Stomach (tissue), 9 donors: ENCODE measurements around the gene RASSF6. TPM values are rescaled to one million over a fixed set of nuclear protein-coding genes. Genes with fewer than 3 reads are reported as not detected.

Experiments used
- DNase-seq, 2 donors: peaks; one replicate each; pipeline versions ENCODE4 v3.0.0 to v3.0.0-alpha.2; 2013 to 2019
- H3K27ac ChIP-seq, 5 donors: fragments of 200-600 bp in 4 of 5; sonication (generic) in 4 of 5; one replicate each; pipeline ENCODE4 v1.5.1; 2013 to 2019; ENCODE audit warnings: mild to moderate bottlenecking in 1 of 5, moderate library complexity in 1 of 5
- H3K27me3 ChIP-seq, 3 donors: fragments of 200-600 bp; sonication (generic); one replicate each; pipeline ENCODE4 v1.5.1; 2017 to 2019; ENCODE audit warnings: mixed run types in 1 of 3
- H3K36me3 ChIP-seq, 4 donors: fragments of 200-600 bp; sonication (generic); 1 replicate in 3 of 4; 2 replicates in 1 of 4; pipeline ENCODE4 v1.5.1; 2016 to 2019
- H3K4me1 ChIP-seq, 4 donors: fragments of 200-600 bp; sonication (generic); one replicate each; pipeline ENCODE4 v1.5.1; 2016 to 2019
- H3K4me3 ChIP-seq, 4 donors: fragments of 200-600 bp; sonication (generic) in 3 of 4; one replicate each; pipeline ENCODE4 v1.5.1; 2016 to 2019; ENCODE audit warnings: mild to moderate bottlenecking in 1 of 4
- H3K9me3 ChIP-seq, 4 donors: fragments of 200-600 bp; sonication (generic); one replicate each; pipeline ENCODE4 v1.5.1; 2016 to 2019
- CTCF ChIP-seq, 7 experiments: fragments of 450-650 bp in 4 of 7; fragments of 200-600 bp in 3 of 7; sonication (generic) in 3 of 7; IDR thresholded peaks; one replicate each; pipeline ENCODE4 v1.5.1; 2016 to 2019; ENCODE audit warnings: antibody characterized with exemption in 7 of 7, control low read depth in 2 of 7, mild to moderate bottlenecking in 1 of 7
- EP300 ChIP-seq: sonication (generic); formaldehyde crosslinking; IDR thresholded peaks from one replicate; pipeline ENCODE4 v1.6.1; 2017; ENCODE audit warnings: antibody characterized with exemption
- POLR2A ChIP-seq, 4 donors: fragments of 450-650 bp; IDR thresholded peaks; one replicate each; pipeline ENCODE4 v1.6.1; 2016; ENCODE audit warnings: antibody characterized with exemption in 4 of 4, control low read depth in 2 of 4, mild to moderate bottlenecking in 1 of 4, moderate library complexity in 1 of 4
- POLR2AphosphoS5 ChIP-seq, 3 donors: sonication (generic); formaldehyde crosslinking; IDR thresholded peaks; one replicate each; pipeline ENCODE4 v1.6.1; 2016; ENCODE audit warnings: antibody characterized with exemption in 3 of 3
- WGBS, 5 donors: extraction: QIAGEN DNeasy Blood & Tissue Kit in 3 of 5; methylation state at CpG; one replicate each; pipeline versions ENCODE4 v1.1.5 to v1.1.7; 2013 to 2018; 5-methylcytosine and 5-hydroxymethylcytosine counted together
- intact Hi-C: fragments of 100-400 bp; cut with DNase I; formaldehyde crosslinking; loops from one replicate; pipeline ENCODE4 v1.15.1; 2023; ENCODE audit warnings: low total_unique reads
- polyA plus RNA-seq, 3 donors: library from polyadenylated mRNA; stranded (reverse); fragments of 200-250 nt; gene quantifications; one replicate each; pipeline ENCODE4 v1.2.3, GENCODE V29; 2013
- total RNA-seq, 5 donors: library from RNA; depleted of rRNA; stranded (reverse); fragments of >200 nt; gene quantifications; one replicate each; pipeline versions ENCODE4 v1.1.0 to v1.2.3, GENCODE V29; 2014 to 2016
- donor health status: healthy with polysubstance abuse.
- donor health status: Bipolar disorder and iron deficiency.
- donor health status: healthy.

The RASSF6 gene
- total and polyA plus RNA-seq, 8 donors = 5.0 to 51.8 (median 13.5) TPM

DNA sequence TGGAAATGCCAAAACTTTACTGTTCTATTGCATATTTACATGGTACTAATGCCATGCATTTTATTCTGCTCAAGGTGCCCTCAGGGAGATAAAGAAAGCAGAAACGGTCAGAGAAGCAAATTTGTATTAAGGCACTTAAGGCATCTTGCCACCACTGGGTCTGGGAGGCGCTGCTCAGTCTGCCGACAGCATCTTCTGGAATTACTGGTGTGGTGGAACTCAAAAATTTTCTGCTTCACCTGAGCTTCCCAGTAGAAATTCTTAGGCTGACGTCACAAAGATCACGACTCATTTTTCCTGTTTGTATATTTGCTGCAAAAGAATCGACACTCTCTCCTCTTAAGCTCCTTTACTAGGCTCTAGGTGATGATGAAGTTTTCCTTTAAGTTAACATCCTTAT is 3.0 kb downstream of the RASSF6 start:
- Histone ChIP-seq H3K36me3 (no peaks in the 10 kb centered on the region), H3K27me3 (peaks cover 0 to 8% (median 0%) of the 10 kb centered on the region in 3 donors), H3K4me1 (peaks cover 4 to 25% (median 23%) of the 10 kb centered on the region in 4 donors), H3K4me3 (peak overlapping the region in 2 of 4 donors; percentile 44 to 56), H3K9me3 (no peaks in the 10 kb centered on the region), H3K27ac (peak overlapping the region in 1 of 5 donors; percentile 11)
- 30 to 48% (median 43%) methylated on average over 6 of the region's 6 CpGs for WGBS, 5 donors
- intact Hi-C loops = no loop called here
- no peak for TF ChIP-seq POLR2AphosphoS5 (IDR thresholded peaks at IDR 0.05)
- no peak for TF ChIP-seq CTCF (IDR thresholded peaks at IDR 0.05)
- TF ChIP-seq EP300 = no peak
- no peak for TF ChIP-seq POLR2A (IDR thresholded peaks at IDR 0.05)
- DNase-seq = no peak

GRCh38 chr4:73615613-73616012 is 4.6 kb downstream of the RASSF6 start:
- no peaks in the 10 kb centered on the region for H3K9me3 ChIP-seq
- peaks cover 0 to 7% (median 3%) of the 10 kb centered on the region in 4 donors for H3K36me3 ChIP-seq
- H3K27ac ChIP-seq = peak overlapping the region; percentile 30 to 91 (median 51)
- intact Hi-C loops = no loop called here
- H3K4me1 ChIP-seq = peaks cover 4 to 38% (median 26%) of the 10 kb centered on the region in 4 donors
- WGBS, 5 donors = 39 to 64% (median 43%) methylated on average over 2 of the region's 2 CpGs
- H3K27me3 ChIP-seq = peaks cover 0 to 8% (median 0%) of the 10 kb centered on the region in 3 donors
- peak in 1 of 2 donors; percentile 50 for DNase-seq
- H3K4me3 ChIP-seq = peak overlapping the region in 1 of 4 donors; percentile 7
- no peak for TF ChIP-seq POLR2AphosphoS5 (IDR thresholded peaks at IDR 0.05)
- TF ChIP-seq EP300 = no peak
- TF ChIP-seq POLR2A (IDR thresholded peaks at IDR 0.05) = no peak
- TF ChIP-seq CTCF (IDR thresholded peaks at IDR 0.05) = no peak

- peaks cover 0 to 9% (median 4%) of the 10 kb centered on the region in 4 donors for H3K36me3 ChIP-seq
- TF ChIP-seq CTCF (IDR thresholded peaks at IDR 0.05) (no peak), POLR2A (IDR thresholded peaks at IDR 0.05) (no peak), EP300 (no peak), POLR2AphosphoS5 (IDR thresholded peaks at IDR 0.05) (no peak)
- H3K4me3 ChIP-seq = no peak overlapping the region
- H3K9me3 ChIP-seq = no peaks in the 10 kb centered on the region
- H3K27me3 ChIP-seq = no peaks in the 10 kb centered on the region
- intact Hi-C loops = no loop called here
- H3K4me1 ChIP-seq = peaks cover 7 to 50% (median 34%) of the 10 kb centered on the region in 4 donors
- peak overlapping the region in 4 of 5 donors; percentile 23 to 91 (median 42) for H3K27ac ChIP-seq
- DNase-seq = no peak
Measured at GRCh38 chr4:73614311-73614867, 5.8 kb downstream of the RASSF6 start.

DNA sequence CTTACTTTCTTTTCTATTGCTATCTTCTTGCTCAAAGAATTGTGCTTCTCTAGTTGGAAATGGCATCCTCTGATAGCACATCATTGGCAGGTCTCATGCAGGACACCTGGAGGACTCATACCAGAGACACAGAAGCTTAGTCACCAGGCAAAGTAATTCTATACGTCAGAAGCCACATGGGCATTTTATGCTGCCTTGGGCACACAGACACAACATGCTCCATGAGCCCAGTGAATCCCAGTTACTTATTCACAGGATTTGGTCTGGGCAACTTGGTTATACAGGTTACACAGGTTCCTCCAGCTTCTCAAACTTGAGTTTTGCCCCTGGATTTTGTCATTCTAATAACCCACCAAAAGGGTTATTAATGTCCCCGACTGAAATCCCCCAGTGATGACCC is 7.1 kb downstream of the RASSF6 start:
- Histone ChIP-seq H3K36me3 (peaks cover 0 to 9% (median 4%) of the 10 kb centered on the region in 4 donors), H3K4me3 (no peak overlapping the region), H3K9me3 (no peaks in the 10 kb centered on the region), H3K27ac (peak overlapping the region in 4 of 5 donors; percentile 21 to 91 (median 38)), H3K4me1 (peaks cover 15 to 62% (median 43%) of the 10 kb centered on the region in 4 donors), H3K27me3 (no peaks in the 10 kb centered on the region)
- peak in 1 of 2 donors; percentile 60 for DNase-seq
- 51 to 71% (median 52%) methylated on average over 2 of the region's 2 CpGs for WGBS, 5 donors
- intact Hi-C loops = no loop called here
- TF ChIP-seq EP300 (no peak), POLR2A (IDR thresholded peaks at IDR 0.05) (no peak), CTCF (IDR thresholded peaks at IDR 0.05) (no peak), POLR2AphosphoS5 (IDR thresholded peaks at IDR 0.05) (no peak)
